Measurements from ENCODE around the gene COQ6.
"Not testable (repeated sequence)": the region's sequence is repeated elsewhere in the genome, so short reads cannot be mapped to it uniquely, and the experiment has no call there.

The COQ6 gene

GRCh38 chr14:73997108-73997943, 47.2 kb downstream of the COQ6 start:
- H3K27me3 Mint-ChIP-seq: no peaks in the 10 kb centered on the region
- H3K36me3 Mint-ChIP-seq (ENCODE audit: low read depth): peaks cover 15% of the 10 kb centered on the region
- H3K4me1 Mint-ChIP-seq (ENCODE audit: low read depth): no peaks in the 10 kb centered on the region
- H3K27ac Mint-ChIP-seq: no peak overlapping the region
- H3K4me3 Mint-ChIP-seq: no peak overlapping the region
- no peaks in the 10 kb centered on the region for H3K9me3 Mint-ChIP-seq
- DNase-seq: no peak

GRCh38 chr14:73997944-73998447, 47.9 kb downstream of the COQ6 start:
- Mint-ChIP-seq H3K9me3 (no peaks in the 10 kb centered on the region), H3K36me3 (ENCODE audit: low read depth) (peaks cover 15% of the 10 kb centered on the region), H3K27me3 (no peaks in the 10 kb centered on the region), H3K27ac (no peak overlapping the region), H3K4me3 (no peak overlapping the region), H3K4me1 (ENCODE audit: low read depth) (no peaks in the 10 kb centered on the region)
- no peak for DNase-seq

GRCh38 chr14:73998726-73999125, 48.6 kb downstream of the COQ6 start:
- Mint-ChIP-seq H3K4me3 (no peak overlapping the region), H3K27me3 (no peaks in the 10 kb centered on the region), H3K4me1 (ENCODE audit: low read depth) (no peaks in the 10 kb centered on the region), H3K9me3 (no peaks in the 10 kb centered on the region), H3K36me3 (ENCODE audit: low read depth) (peaks cover 21% of the 10 kb centered on the region), H3K27ac (no peak overlapping the region)
- no peak for DNase-seq

GRCh38 chr14:74005664-74006063, 55.6 kb downstream of the COQ6 start:
- H3K36me3 Mint-ChIP-seq (ENCODE audit: low read depth): peaks cover 36% of the 10 kb centered on the region
- not testable (repeated sequence) for H3K27me3 Mint-ChIP-seq; H3K4me1 Mint-ChIP-seq (ENCODE audit: low read depth); H3K27ac Mint-ChIP-seq; H3K4me3 Mint-ChIP-seq; DNase-seq; H3K9me3 Mint-ChIP-seq

- Mint-ChIP-seq H3K4me1 (ENCODE audit: low read depth) (no peaks in the 10 kb centered on the region), H3K27me3 (no peaks in the 10 kb centered on the region), H3K36me3 (ENCODE audit: low read depth) (peaks cover 50% of the 10 kb centered on the region), H3K4me3 (no peak overlapping the region), H3K9me3 (no peaks in the 10 kb centered on the region), H3K27ac (no peak overlapping the region)
- DNase-seq: no peak
Observed at GRCh38 chr14:74008843-74009499, 58.9 kb downstream of the COQ6 start.
